ENCODE results near the gene OR2H2.

OR2H2 gene

GRCh38 chr6:29593199-29593855, 8.4 kb downstream of the OR2H2 start:
- no peak for DNase-seq

- no peak for DNase-seq
Measured at GRCh38 chr6:29596381-29596900, 11.5 kb downstream of the OR2H2 start.

GRCh38 chr6:29597184-29597583, 12.3 kb downstream of the OR2H2 start:
- DNase-seq: no peak

GRCh38 chr6:29598172-29598747, 13.3 kb downstream of the OR2H2 start:
- no peak for DNase-seq

- peak; percentile 9 for DNase-seq
Measured at GRCh38 chr6:29602564-29603361, 17.8 kb downstream of the OR2H2 start.

GRCh38 chr6:29603456-29603855, 18.5 kb downstream of the OR2H2 start:
- no peak for DNase-seq

- no peak for DNase-seq
Measured at GRCh38 chr6:29603930-29604329, 19.0 kb downstream of the OR2H2 start.

- no peak for DNase-seq
Measured at GRCh38 chr6:29608131-29608530, 23.2 kb downstream of the OR2H2 start.

GRCh38 chr6:29610540-29610939, 25.6 kb downstream of the OR2H2 start:
- no peak for DNase-seq

- no peak for DNase-seq
Measured at GRCh38 chr6:29611426-29611825, 26.5 kb downstream of the OR2H2 start.

- DNase-seq: no peak
Measured at GRCh38 chr6:29617782-29618554, 33.0 kb downstream of the OR2H2 start.

GRCh38 chr6:29619578-29620160, 34.7 kb downstream of the OR2H2 start:
- no peak for DNase-seq

GRCh38 chr6:29620630-29621029, 35.7 kb downstream of the OR2H2 start:
- no peak for DNase-seq

- DNase-seq: no peak
Measured at GRCh38 chr6:29624520-29624961, 39.6 kb downstream of the OR2H2 start.

GRCh38 chr6:29625337-29625930, 40.5 kb downstream of the OR2H2 start:
- no peak for DNase-seq

- DNase-seq: no peak
Measured at GRCh38 chr6:29626948-29627754, 42.2 kb downstream of the OR2H2 start.

- peak; percentile 74 for DNase-seq
Measured at GRCh38 chr6:29627755-29628418, 43.0 kb downstream of the OR2H2 start.

GRCh38 chr6:29628419-29629281, 43.7 kb downstream of the OR2H2 start:
- peak; percentile 59 for DNase-seq

- DNase-seq: no peak
Measured at GRCh38 chr6:29629571-29629970, 44.6 kb downstream of the OR2H2 start.

- DNase-seq: no peak
Measured at GRCh38 chr6:29630315-29630714, 45.4 kb downstream of the OR2H2 start.

Measured in NCI-H1436 (cell line).